Erythroblast (primary cell): ENCODE results near the gene HOXB5.

ENCODE experiments used
- GATA1 ChIP-seq: IDR thresholded peaks from 2 replicates; pipeline ENCODE4 v1.6.1; 2011; ENCODE audit warnings: low read depth, mild to moderate bottlenecking, control low read depth, low read length, moderate library complexity
- POLR2A ChIP-seq: IDR thresholded peaks from 2 replicates; pipeline ENCODE4 v1.6.1; 2011; ENCODE audit warnings: mild to moderate bottlenecking, low read length

- TF ChIP-seq POLR2A (no peak), GATA1 (no peak)
These were observed 38.0 kb downstream of the HOXB5 start for GRCh38 chr17:48555258-48556228.
